ENCODE data around the gene CA5A.

CA5A gene

GRCh38 chr16:87845213-87845612 lies 91.1 kb downstream of the CA5A start:
- no peak overlapping the region for H3K27ac ChIP-seq (ENCODE audit: low read depth, low read length)
- peaks cover 5% of the 10 kb centered on the region for H3K79me2 ChIP-seq (ENCODE audit: control insufficient read depth, insufficient read depth, low read length, unreplicated experiment)
- H3K4me1 ChIP-seq (ENCODE audit: control insufficient read depth, insufficient read depth, low read length, unreplicated experiment): no peaks in the 10 kb centered on the region

GRCh38 chr16:87844809-87845208 lies 91.5 kb downstream of the CA5A start:
- Histone ChIP-seq H3K79me2 (ENCODE audit: control insufficient read depth, insufficient read depth, low read length, unreplicated experiment) (peaks cover 5% of the 10 kb centered on the region), H3K36me3 (ENCODE audit: insufficient read depth, low read length) (no peaks in the 10 kb centered on the region), H3K4me1 (ENCODE audit: control insufficient read depth, insufficient read depth, low read length, unreplicated experiment) (no peaks in the 10 kb centered on the region)

More at GRCh38 chr16:87845213-87845612, 91.1 kb downstream of the CA5A start:
- Histone ChIP-seq H2AFZ (ENCODE audit: low read length, unreplicated experiment) (no peak overlapping the region), H3K36me3 (ENCODE audit: insufficient read depth, low read length) (no peaks in the 10 kb centered on the region), H3K27me3 (ENCODE audit: insufficient read depth, low read length) (no peaks in the 10 kb centered on the region), H3K4me3 (ENCODE audit: low read depth, low read length) (no peak overlapping the region)

GRCh38 chr16:87844120-87844733 lies 92.1 kb downstream of the CA5A start:
- Histone ChIP-seq H3K4me3 (ENCODE audit: low read depth, low read length) (no peak overlapping the region), H2AFZ (ENCODE audit: low read length, unreplicated experiment) (no peak overlapping the region), H3K4me1 (ENCODE audit: control insufficient read depth, insufficient read depth, low read length, unreplicated experiment) (no peaks in the 10 kb centered on the region), H3K27ac (ENCODE audit: low read depth, low read length) (no peak overlapping the region), H3K27me3 (ENCODE audit: insufficient read depth, low read length) (no peaks in the 10 kb centered on the region), H3K36me3 (ENCODE audit: insufficient read depth, low read length) (no peaks in the 10 kb centered on the region), H3K79me2 (ENCODE audit: control insufficient read depth, insufficient read depth, low read length, unreplicated experiment) (peaks cover 5% of the 10 kb centered on the region)

More at GRCh38 chr16:87844809-87845208, 91.5 kb downstream of the CA5A start:
- no peak overlapping the region for H2AFZ ChIP-seq (ENCODE audit: low read length, unreplicated experiment)
- H3K27ac ChIP-seq (ENCODE audit: low read depth, low read length): no peak overlapping the region
- no peaks in the 10 kb centered on the region for H3K27me3 ChIP-seq (ENCODE audit: insufficient read depth, low read length)
- H3K4me3 ChIP-seq (ENCODE audit: low read depth, low read length): no peak overlapping the region

GRCh38 chr16:87843678-87844105 lies 92.6 kb downstream of the CA5A start:
- peaks cover 5% of the 10 kb centered on the region for H3K79me2 ChIP-seq (ENCODE audit: control insufficient read depth, insufficient read depth, low read length, unreplicated experiment)
- no peaks in the 10 kb centered on the region for H3K4me1 ChIP-seq (ENCODE audit: control insufficient read depth, insufficient read depth, low read length, unreplicated experiment)

GRCh38 chr16:87842209-87842869 lies 94.0 kb downstream of the CA5A start:
- H3K27ac ChIP-seq (ENCODE audit: low read depth, low read length): no peak overlapping the region
- H3K4me3 ChIP-seq (ENCODE audit: low read depth, low read length): no peak overlapping the region
- H3K79me2 ChIP-seq (ENCODE audit: control insufficient read depth, insufficient read depth, low read length, unreplicated experiment): peaks cover 5% of the 10 kb centered on the region
- H3K4me1 ChIP-seq (ENCODE audit: control insufficient read depth, insufficient read depth, low read length, unreplicated experiment): no peaks in the 10 kb centered on the region
- no peak overlapping the region for H2AFZ ChIP-seq (ENCODE audit: low read length, unreplicated experiment)
- no peaks in the 10 kb centered on the region for H3K36me3 ChIP-seq (ENCODE audit: insufficient read depth, low read length)
- H3K27me3 ChIP-seq (ENCODE audit: insufficient read depth, low read length): no peaks in the 10 kb centered on the region

More at GRCh38 chr16:87843678-87844105, 92.6 kb downstream of the CA5A start:
- Histone ChIP-seq H3K27me3 (ENCODE audit: insufficient read depth, low read length) (no peaks in the 10 kb centered on the region), H2AFZ (ENCODE audit: low read length, unreplicated experiment) (no peak overlapping the region), H3K27ac (ENCODE audit: low read depth, low read length) (no peak overlapping the region), H3K4me3 (ENCODE audit: low read depth, low read length) (no peak overlapping the region), H3K36me3 (ENCODE audit: insufficient read depth, low read length) (no peaks in the 10 kb centered on the region)

GRCh38 chr16:87841340-87842208 lies 94.8 kb downstream of the CA5A start:
- H3K79me2 ChIP-seq (ENCODE audit: control insufficient read depth, insufficient read depth, low read length, unreplicated experiment): peaks cover 5% of the 10 kb centered on the region
- no peak overlapping the region for H3K27ac ChIP-seq (ENCODE audit: low read depth, low read length)

GRCh38 chr16:87840271-87840978 lies 95.9 kb downstream of the CA5A start:
- Histone ChIP-seq H3K36me3 (ENCODE audit: insufficient read depth, low read length) (no peaks in the 10 kb centered on the region), H2AFZ (ENCODE audit: low read length, unreplicated experiment) (no peak overlapping the region), H3K4me1 (ENCODE audit: control insufficient read depth, insufficient read depth, low read length, unreplicated experiment) (no peaks in the 10 kb centered on the region), H3K27me3 (ENCODE audit: insufficient read depth, low read length) (no peaks in the 10 kb centered on the region), H3K79me2 (ENCODE audit: control insufficient read depth, insufficient read depth, low read length, unreplicated experiment) (peaks cover 3% of the 10 kb centered on the region), H3K4me3 (ENCODE audit: low read depth, low read length) (no peak overlapping the region), H3K27ac (ENCODE audit: low read depth, low read length) (no peak overlapping the region)

More at GRCh38 chr16:87841340-87842208, 94.8 kb downstream of the CA5A start:
- no peak overlapping the region for H2AFZ ChIP-seq (ENCODE audit: low read length, unreplicated experiment)
- no peaks in the 10 kb centered on the region for H3K4me1 ChIP-seq (ENCODE audit: control insufficient read depth, insufficient read depth, low read length, unreplicated experiment)
- no peaks in the 10 kb centered on the region for H3K27me3 ChIP-seq (ENCODE audit: insufficient read depth, low read length)
- no peaks in the 10 kb centered on the region for H3K36me3 ChIP-seq (ENCODE audit: insufficient read depth, low read length)
- H3K4me3 ChIP-seq (ENCODE audit: low read depth, low read length): no peak overlapping the region

- Histone ChIP-seq H3K4me1 (ENCODE audit: control insufficient read depth, insufficient read depth, low read length, unreplicated experiment) (no peaks in the 10 kb centered on the region), H3K79me2 (ENCODE audit: control insufficient read depth, insufficient read depth, low read length, unreplicated experiment) (peaks cover 2% of the 10 kb centered on the region), H3K27me3 (ENCODE audit: insufficient read depth, low read length) (no peaks in the 10 kb centered on the region), H2AFZ (ENCODE audit: low read length, unreplicated experiment) (no peak overlapping the region), H3K36me3 (ENCODE audit: insufficient read depth, low read length) (no peaks in the 10 kb centered on the region), H3K4me3 (ENCODE audit: low read depth, low read length) (no peak overlapping the region), H3K27ac (ENCODE audit: low read depth, low read length) (no peak overlapping the region)
Observed at GRCh38 chr16:87839542-87840270, 96.6 kb downstream of the CA5A start.

- H3K36me3 ChIP-seq (ENCODE audit: insufficient read depth, low read length): no peaks in the 10 kb centered on the region
- no peak overlapping the region for H3K4me3 ChIP-seq (ENCODE audit: low read depth, low read length)
- H2AFZ ChIP-seq (ENCODE audit: low read length, unreplicated experiment): no peak overlapping the region
- no peaks in the 10 kb centered on the region for H3K27me3 ChIP-seq (ENCODE audit: insufficient read depth, low read length)
- no peak overlapping the region for H3K27ac ChIP-seq (ENCODE audit: low read depth, low read length)
- H3K4me1 ChIP-seq (ENCODE audit: control insufficient read depth, insufficient read depth, low read length, unreplicated experiment): no peaks in the 10 kb centered on the region
- H3K79me2 ChIP-seq (ENCODE audit: control insufficient read depth, insufficient read depth, low read length, unreplicated experiment): peaks cover 2% of the 10 kb centered on the region
Observed at GRCh38 chr16:87838643-87839541, 97.4 kb downstream of the CA5A start.
